Measurements from ENCODE around the gene WDR38.

Gene WDR38

DNA sequence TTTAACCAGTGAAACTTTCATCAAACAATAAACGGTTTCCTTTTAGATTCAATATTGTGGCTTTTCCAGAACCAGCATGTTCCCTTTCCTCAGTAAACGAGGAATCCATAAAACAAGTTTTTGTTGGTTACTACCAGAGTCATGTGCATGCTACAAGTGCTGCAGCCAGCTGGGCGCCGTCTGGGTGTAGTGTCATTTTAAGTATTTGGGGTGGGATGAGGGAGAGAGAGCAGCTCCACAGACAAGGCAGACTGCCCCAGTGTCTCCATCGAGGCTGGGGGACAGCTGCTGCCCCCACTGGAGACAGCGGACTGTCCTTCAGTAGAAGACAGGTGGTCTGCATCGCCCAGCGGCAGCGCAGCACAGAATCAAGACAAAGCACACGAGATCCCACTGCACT is 26.0 kb downstream of the WDR38 start:
- Histone ChIP-seq H3K36me3 (ENCODE audit: control insufficient read depth in 1 of 2, insufficient read depth in 2 of 2, low read depth in 1 of 2, low read length in 2 of 2) (peaks cover 72 to 85% of the 10 kb centered on the region in 2 experiments), H2AK5ac (ENCODE audit: low read length, severe bottlenecking) (no peak overlapping the region), H2BK120ac (ENCODE audit: low read depth, low read length) (no peak overlapping the region), H4K91ac (ENCODE audit: low read length) (no peak overlapping the region), H2BK15ac (ENCODE audit: low read depth, poor library complexity, severe bottlenecking) (no peak overlapping the region), H3K27me3 (ENCODE audit: control insufficient read depth in 1 of 2, insufficient read depth in 1 of 2, low read length in 2 of 2) (no peaks in the 10 kb centered on the region), H4K8ac (ENCODE audit: low read length) (no peak overlapping the region), H3K23ac (ENCODE audit: low read length in 2 of 2) (no peak overlapping the region), H3K18ac (ENCODE audit: low read depth in 1 of 2, low read length in 2 of 2) (no peak overlapping the region), H3K27ac (ENCODE audit: low read length, poor library complexity, severe bottlenecking) (no peak overlapping the region), H2BK12ac (ENCODE audit: low read length in 2 of 2) (no peak overlapping the region), H2BK5ac (ENCODE audit: low read depth, low read length, poor library complexity, severe bottlenecking) (no peak overlapping the region), H3K4ac (ENCODE audit: low read depth in 1 of 2, low read length in 2 of 2) (no peak overlapping the region), H3K9ac (ENCODE audit: low read length) (no peak overlapping the region), H3K4me3 (ENCODE audit: insufficient read depth in 1 of 2, low read depth in 1 of 2, low read length in 2 of 2) (no peak overlapping the region), H3K79me1 (replicated peaks; ENCODE audit: low read length, poor library complexity, severe bottlenecking) (peaks cover 19% of the 10 kb centered on the region), H2AFZ (ENCODE audit: low read depth, low read length) (no peak overlapping the region), H3K9me3 (ENCODE audit: control insufficient read depth, low read length) (no peaks in the 10 kb centered on the region), H3K4me1 (ENCODE audit: control insufficient read depth, insufficient read depth, low read depth, low read length) (peaks cover 7% of the 10 kb centered on the region), H3K4me2 (ENCODE audit: low read length, poor library complexity, severe bottlenecking) (no peak overlapping the region), H3K14ac (ENCODE audit: low read length in 2 of 2) (no peak overlapping the region)
- DNase-seq, result no peak
- 93% methylated on average over 10 of the region's 10 CpGs for WGBS

DNA sequence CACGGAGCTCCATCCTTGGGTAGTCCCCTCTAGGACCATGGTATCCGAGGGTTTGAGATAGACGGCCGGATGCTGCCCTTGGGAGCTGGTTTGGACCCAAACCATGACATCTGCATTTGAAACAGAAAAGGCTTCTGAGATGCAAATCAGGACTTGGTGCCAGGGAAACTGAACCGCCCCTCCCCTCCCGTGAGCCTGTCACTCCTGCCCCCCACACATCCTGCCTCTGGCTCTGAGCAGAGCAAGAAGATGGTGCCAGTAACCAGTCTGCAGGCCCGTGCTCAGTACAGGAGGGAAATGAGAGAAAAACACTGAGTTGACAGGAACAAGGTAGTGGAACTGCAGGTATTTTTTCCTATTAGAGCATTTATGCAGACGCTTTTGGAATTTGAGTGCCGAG is 27.2 kb downstream of the WDR38 start:
- Histone ChIP-seq H2AK5ac (ENCODE audit: low read length, severe bottlenecking) (no peak overlapping the region), H2BK5ac (ENCODE audit: low read depth, low read length, poor library complexity, severe bottlenecking) (no peak overlapping the region), H3K27ac (ENCODE audit: low read length, poor library complexity, severe bottlenecking) (no peak overlapping the region), H3K18ac (ENCODE audit: low read depth in 1 of 2, low read length in 2 of 2) (no peak overlapping the region), H3K4me3 (ENCODE audit: insufficient read depth in 1 of 2, low read depth in 1 of 2, low read length in 2 of 2) (no peak overlapping the region), H3K9ac (ENCODE audit: low read length) (no peak overlapping the region), H3K23ac (ENCODE audit: low read length in 2 of 2) (no peak overlapping the region), H2AFZ (ENCODE audit: low read depth, low read length) (no peak overlapping the region), H3K4me2 (ENCODE audit: low read length, poor library complexity, severe bottlenecking) (no peak overlapping the region), H3K9me3 (ENCODE audit: control insufficient read depth, low read length) (no peaks in the 10 kb centered on the region), H4K91ac (ENCODE audit: low read length) (no peak overlapping the region), H3K4me1 (ENCODE audit: control insufficient read depth, insufficient read depth, low read depth, low read length) (peaks cover 7% of the 10 kb centered on the region), H3K36me3 (ENCODE audit: control insufficient read depth in 1 of 2, insufficient read depth in 2 of 2, low read depth in 1 of 2, low read length in 2 of 2) (peaks cover 63 to 83% of the 10 kb centered on the region in 2 experiments), H4K8ac (ENCODE audit: low read length) (no peak overlapping the region), H3K27me3 (ENCODE audit: control insufficient read depth in 1 of 2, insufficient read depth in 1 of 2, low read length in 2 of 2) (no peaks in the 10 kb centered on the region), H2BK12ac (ENCODE audit: low read length in 2 of 2) (no peak overlapping the region), H3K4ac (ENCODE audit: low read depth in 1 of 2, low read length in 2 of 2) (no peak overlapping the region), H2BK15ac (ENCODE audit: low read depth, poor library complexity, severe bottlenecking) (no peak overlapping the region), H3K79me1 (replicated peaks; ENCODE audit: low read length, poor library complexity, severe bottlenecking) (peaks cover 11% of the 10 kb centered on the region), H2BK120ac (ENCODE audit: low read depth, low read length) (no peak overlapping the region), H3K14ac (ENCODE audit: low read length in 2 of 2) (no peak overlapping the region)
- DNase-seq, result no peak
- 80% methylated on average over 9 of the region's 9 CpGs for WGBS

DNA sequence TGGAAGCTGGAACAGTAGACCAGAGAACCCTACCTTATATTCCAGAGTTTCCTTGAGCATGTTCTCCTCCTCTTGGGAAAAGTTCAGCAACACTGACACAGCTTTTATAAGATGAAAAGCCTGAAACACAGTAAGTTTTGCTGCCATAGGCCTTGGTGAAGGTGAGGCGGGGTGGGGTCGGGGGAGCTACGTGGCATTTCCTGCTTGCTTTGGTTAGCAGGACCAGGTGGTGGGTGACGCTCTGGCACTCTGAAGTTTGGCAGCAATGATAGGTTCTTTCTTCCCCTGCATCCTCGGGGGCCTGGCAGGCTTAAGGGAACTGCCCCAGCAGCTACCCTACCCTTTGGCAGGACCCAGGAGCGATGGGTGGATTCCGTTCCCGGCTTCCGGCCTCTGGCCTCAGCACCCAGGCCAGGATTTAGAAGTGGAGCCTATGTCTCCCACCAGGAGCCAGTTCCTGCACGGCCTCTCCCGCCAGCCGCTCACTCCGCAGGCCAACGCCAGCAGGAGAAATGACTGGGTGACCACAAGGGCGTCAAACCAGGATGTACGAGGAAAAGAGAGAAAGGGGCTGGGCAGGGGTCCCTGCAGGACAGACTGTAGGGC is 28.0 kb downstream of the WDR38 start:
- peaks cover 8% of the 10 kb centered on the region for H3K79me1 ChIP-seq (replicated peaks; ENCODE audit: low read length, poor library complexity, severe bottlenecking)
- H4K8ac ChIP-seq (ENCODE audit: low read length), result no peak overlapping the region
- H3K4me1 ChIP-seq (ENCODE audit: control insufficient read depth, insufficient read depth, low read depth, low read length), result peaks cover 7% of the 10 kb centered on the region
- DNase-seq, result no peak
- H3K18ac ChIP-seq (ENCODE audit: low read depth in 1 of 2, low read length in 2 of 2), result no peak overlapping the region
- H2BK12ac ChIP-seq (ENCODE audit: low read length in 2 of 2), result no peak overlapping the region
- no peak overlapping the region for H3K27ac ChIP-seq (ENCODE audit: low read length, poor library complexity, severe bottlenecking)
- H3K9me3 ChIP-seq (ENCODE audit: control insufficient read depth, low read length), result no peaks in the 10 kb centered on the region
- H3K36me3 ChIP-seq (ENCODE audit: control insufficient read depth in 1 of 2, insufficient read depth in 2 of 2, low read depth in 1 of 2, low read length in 2 of 2), result peaks cover 62 to 83% of the 10 kb centered on the region in 2 experiments
- H2AK5ac ChIP-seq (ENCODE audit: low read length, severe bottlenecking), result no peak overlapping the region
- no peak overlapping the region for H3K4ac ChIP-seq (ENCODE audit: low read depth in 1 of 2, low read length in 2 of 2)
- H3K9ac ChIP-seq (ENCODE audit: low read length), result no peak overlapping the region
- no peak overlapping the region for H2BK15ac ChIP-seq (ENCODE audit: low read depth, poor library complexity, severe bottlenecking)
- no peaks in the 10 kb centered on the region for H3K27me3 ChIP-seq (ENCODE audit: control insufficient read depth in 1 of 2, insufficient read depth in 1 of 2, low read length in 2 of 2)
- no peak overlapping the region for H3K4me2 ChIP-seq (ENCODE audit: low read length, poor library complexity, severe bottlenecking)
- no peak overlapping the region for H2BK5ac ChIP-seq (ENCODE audit: low read depth, low read length, poor library complexity, severe bottlenecking)
- no peak overlapping the region for H2AFZ ChIP-seq (ENCODE audit: low read depth, low read length)
- no peak overlapping the region for H3K4me3 ChIP-seq (ENCODE audit: insufficient read depth in 1 of 2, low read depth in 1 of 2, low read length in 2 of 2)
- H4K91ac ChIP-seq (ENCODE audit: low read length), result no peak overlapping the region
- H2BK120ac ChIP-seq (ENCODE audit: low read depth, low read length), result no peak overlapping the region
- no peak overlapping the region for H3K14ac ChIP-seq (ENCODE audit: low read length in 2 of 2)
- H3K23ac ChIP-seq (ENCODE audit: low read length in 2 of 2), result no peak overlapping the region
- WGBS, result 94% methylated on average over 16 of the region's 16 CpGs

- H2BK120ac ChIP-seq (ENCODE audit: low read depth, low read length), result no peak overlapping the region
- H3K79me1 ChIP-seq (replicated peaks; ENCODE audit: low read length, poor library complexity, severe bottlenecking), result peaks cover 4% of the 10 kb centered on the region
- H3K27ac ChIP-seq (ENCODE audit: low read length, poor library complexity, severe bottlenecking), result no peak overlapping the region
- no peak overlapping the region for H3K23ac ChIP-seq (ENCODE audit: low read length in 2 of 2)
- H3K9ac ChIP-seq (ENCODE audit: low read length), result no peak overlapping the region
- H3K4me2 ChIP-seq (ENCODE audit: low read length, poor library complexity, severe bottlenecking), result no peak overlapping the region
- H2BK12ac ChIP-seq (ENCODE audit: low read length in 2 of 2), result no peak overlapping the region
- DNase-seq, result no peak
- H3K4me3 ChIP-seq (ENCODE audit: insufficient read depth in 1 of 2, low read depth in 1 of 2, low read length in 2 of 2), result peak overlapping the region in 1 of 2 experiments; percentile 1
- peak overlapping the region; percentile 20 for H2BK5ac ChIP-seq (ENCODE audit: low read depth, low read length, poor library complexity, severe bottlenecking)
- peaks cover 7% of the 10 kb centered on the region for H3K4me1 ChIP-seq (ENCODE audit: control insufficient read depth, insufficient read depth, low read depth, low read length)
- no peak overlapping the region for H4K8ac ChIP-seq (ENCODE audit: low read length)
- peaks cover 64 to 84% of the 10 kb centered on the region in 2 experiments for H3K36me3 ChIP-seq (ENCODE audit: control insufficient read depth in 1 of 2, insufficient read depth in 2 of 2, low read depth in 1 of 2, low read length in 2 of 2)
- H2AK5ac ChIP-seq (ENCODE audit: low read length, severe bottlenecking), result no peak overlapping the region
- 73% methylated on average over 13 of the region's 13 CpGs for WGBS
- H3K4ac ChIP-seq (ENCODE audit: low read depth in 1 of 2, low read length in 2 of 2), result no peak overlapping the region
- H3K18ac ChIP-seq (ENCODE audit: low read depth in 1 of 2, low read length in 2 of 2), result no peak overlapping the region
- H2BK15ac ChIP-seq (ENCODE audit: low read depth, poor library complexity, severe bottlenecking), result no peak overlapping the region
- no peak overlapping the region for H2AFZ ChIP-seq (ENCODE audit: low read depth, low read length)
- H3K9me3 ChIP-seq (ENCODE audit: control insufficient read depth, low read length), result no peaks in the 10 kb centered on the region
- peak overlapping the region; percentile 43 for H4K91ac ChIP-seq (ENCODE audit: low read length)
- H3K27me3 ChIP-seq (ENCODE audit: control insufficient read depth in 1 of 2, insufficient read depth in 1 of 2, low read length in 2 of 2), result no peaks in the 10 kb centered on the region
- H3K14ac ChIP-seq (ENCODE audit: low read length in 2 of 2), result no peak overlapping the region
These were observed 29.0 kb downstream of the WDR38 start for GRCh38 chr9:124882231-124882630.

Data from mesenchymal stem cell (in vitro differentiated cells and primary cell).